Natural killer cell (primary cell): Measurements from ENCODE around the gene CHST12. TPM values are rescaled to one million over a fixed set of nuclear protein-coding genes. Genes with fewer than 3 reads are reported as not detected.

ENCODE experiments used
- ATAC-seq, 3 donors: fragments of 150-1000 bp in 2 of 3; fragments of 200-7000 bp in 1 of 3; cut with Tn5 transposase; 1 replicate in 1 of 3; 2 replicates in 2 of 3; pipeline ENCODE4 v1.10.0; 2021; ENCODE audit warnings: mild to moderate bottlenecking in 2 of 3, moderate library complexity in 2 of 3
- DNase-seq, 2 donors: peaks; one replicate each; pipeline versions ENCODE4 v3.0.0 to v3.0.0-alpha.2; 2013 to 2021; ENCODE audit warnings: mixed read lengths in 1 of 2
- H3K27ac ChIP-seq: one replicate; pipeline ENCODE4 v1.5.1; 2013; ENCODE audit warnings: mild to moderate bottlenecking, low read length
- H3K27me3 ChIP-seq: one replicate; pipeline ENCODE4 v1.6.1; 2013; ENCODE audit warnings: low read length; ENCODE audit not compliant: control insufficient read depth, insufficient read depth
- H3K36me3 ChIP-seq: one replicate; pipeline ENCODE4 v1.6.1; 2013; ENCODE audit warnings: low read length; ENCODE audit not compliant: control insufficient read depth, insufficient read depth
- H3K4me1 ChIP-seq: one replicate; pipeline ENCODE4 v1.6.1; 2013; ENCODE audit warnings: low read length; ENCODE audit not compliant: control insufficient read depth, insufficient read depth
- H3K4me3 ChIP-seq: one replicate; pipeline ENCODE4 v1.5.1; 2013; ENCODE audit warnings: low read length
- H3K9me3 ChIP-seq: one replicate; pipeline ENCODE4 v1.6.1; 2013; ENCODE audit warnings: low read length; ENCODE audit not compliant: control insufficient read depth, insufficient read depth
- H3K27ac Mint-ChIP-seq, 2 donors: one replicate each; pipeline ENCODE4 v1.8.0; 2022; ENCODE audit warnings: mild to moderate bottlenecking in 2 of 2, mixed read lengths in 2 of 2, moderate library complexity in 1 of 2
- H3K27me3 Mint-ChIP-seq, 2 donors: one replicate each; pipeline ENCODE4 v1.8.0; 2022; ENCODE audit warnings: low read depth in 2 of 2, mixed read lengths in 2 of 2
- H3K36me3 Mint-ChIP-seq: one replicate; pipeline ENCODE4 v1.8.0; 2022; ENCODE audit warnings: mixed read lengths
- H3K4me1 Mint-ChIP-seq, 2 donors: one replicate each; pipeline ENCODE4 v1.8.0; 2022; ENCODE audit warnings: mixed read lengths in 2 of 2
- H3K4me3 Mint-ChIP-seq: one replicate; pipeline ENCODE4 v1.8.0; 2022; ENCODE audit warnings: mild to moderate bottlenecking, moderate library complexity, mixed read lengths
- H3K9me3 Mint-ChIP-seq, 2 donors: one replicate each; pipeline ENCODE4 v1.8.0; 2022; ENCODE audit warnings: mixed read lengths in 2 of 2
- WGBS: methylation state at CpG from one replicate; pipeline ENCODE4 v1.1.7; 2013; ENCODE audit warnings: missing lambda C conversion rate; ENCODE audit not compliant: insufficient coverage; 5-methylcytosine and 5-hydroxymethylcytosine counted together
- intact Hi-C: fragments of 100-400 bp; cut with micrococcal nuclease; formaldehyde crosslinking; loops from one replicate; pipeline ENCODE4 v1.14.2; 2022
- total RNA-seq, 4 donors: library from RNA; stranded (reverse); fragments of 120-200 nt in 1 of 4; gene quantifications; one replicate each; pipeline versions ENCODE4 v1.2.3 to v1.2.4, GENCODE V29; 2013 to 2022
- TF ChIP-seq, protein P1 (sequence below): fragments of 200-600 bp; IDR thresholded peaks from one replicate; pipeline ENCODE4 v1.8.0; 2022; ENCODE audit warnings: antibody characterized with exemption

The CHST12 gene
- total RNA-seq, 3 donors from 2014 or later (not counting 1 experiment from before 2014, with no cell fraction given), result 102 to 159 (median 124) TPM

- Histone ChIP-seq H3K27me3 (peaks cover 7% of the 10 kb centered on the region), H3K36me3 (no peaks in the 10 kb centered on the region), H3K4me3 (no peak overlapping the region), H3K9me3 (no peaks in the 10 kb centered on the region), H3K27ac (no peak overlapping the region), H3K4me1 (peaks cover 5% of the 10 kb centered on the region)
- intact Hi-C loops, result no loop called here
- no peaks in the 10 kb centered on the region for H3K4me1 Mint-ChIP-seq
- 63% methylated on average over 32 of the region's 32 CpGs for WGBS
- DNase-seq, result no peak
- H3K27ac Mint-ChIP-seq, result no peak overlapping the region
- H3K4me3 Mint-ChIP-seq, result no peak overlapping the region
- TF ChIP-seq, protein P1, sequence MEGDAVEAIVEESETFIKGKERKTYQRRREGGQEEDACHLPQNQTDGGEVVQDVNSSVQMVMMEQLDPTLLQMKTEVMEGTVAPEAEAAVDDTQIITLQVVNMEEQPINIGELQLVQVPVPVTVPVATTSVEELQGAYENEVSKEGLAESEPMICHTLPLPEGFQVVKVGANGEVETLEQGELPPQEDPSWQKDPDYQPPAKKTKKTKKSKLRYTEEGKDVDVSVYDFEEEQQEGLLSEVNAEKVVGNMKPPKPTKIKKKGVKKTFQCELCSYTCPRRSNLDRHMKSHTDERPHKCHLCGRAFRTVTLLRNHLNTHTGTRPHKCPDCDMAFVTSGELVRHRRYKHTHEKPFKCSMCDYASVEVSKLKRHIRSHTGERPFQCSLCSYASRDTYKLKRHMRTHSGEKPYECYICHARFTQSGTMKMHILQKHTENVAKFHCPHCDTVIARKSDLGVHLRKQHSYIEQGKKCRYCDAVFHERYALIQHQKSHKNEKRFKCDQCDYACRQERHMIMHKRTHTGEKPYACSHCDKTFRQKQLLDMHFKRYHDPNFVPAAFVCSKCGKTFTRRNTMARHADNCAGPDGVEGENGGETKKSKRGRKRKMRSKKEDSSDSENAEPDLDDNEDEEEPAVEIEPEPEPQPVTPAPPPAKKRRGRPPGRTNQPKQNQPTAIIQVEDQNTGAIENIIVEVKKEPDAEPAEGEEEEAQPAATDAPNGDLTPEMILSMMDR, result no peak
- H3K9me3 Mint-ChIP-seq, result peaks cover 0 to 11% of the 10 kb centered on the region in 2 donors
- ATAC-seq, result no peak
- peaks cover 0 to 17% of the 10 kb centered on the region in 2 donors for H3K27me3 Mint-ChIP-seq
- H3K36me3 Mint-ChIP-seq, result no peaks in the 10 kb centered on the region
These were observed 91.0 kb downstream of the CHST12 start for GRCh38 chr7:2494191-2495130.

DNA sequence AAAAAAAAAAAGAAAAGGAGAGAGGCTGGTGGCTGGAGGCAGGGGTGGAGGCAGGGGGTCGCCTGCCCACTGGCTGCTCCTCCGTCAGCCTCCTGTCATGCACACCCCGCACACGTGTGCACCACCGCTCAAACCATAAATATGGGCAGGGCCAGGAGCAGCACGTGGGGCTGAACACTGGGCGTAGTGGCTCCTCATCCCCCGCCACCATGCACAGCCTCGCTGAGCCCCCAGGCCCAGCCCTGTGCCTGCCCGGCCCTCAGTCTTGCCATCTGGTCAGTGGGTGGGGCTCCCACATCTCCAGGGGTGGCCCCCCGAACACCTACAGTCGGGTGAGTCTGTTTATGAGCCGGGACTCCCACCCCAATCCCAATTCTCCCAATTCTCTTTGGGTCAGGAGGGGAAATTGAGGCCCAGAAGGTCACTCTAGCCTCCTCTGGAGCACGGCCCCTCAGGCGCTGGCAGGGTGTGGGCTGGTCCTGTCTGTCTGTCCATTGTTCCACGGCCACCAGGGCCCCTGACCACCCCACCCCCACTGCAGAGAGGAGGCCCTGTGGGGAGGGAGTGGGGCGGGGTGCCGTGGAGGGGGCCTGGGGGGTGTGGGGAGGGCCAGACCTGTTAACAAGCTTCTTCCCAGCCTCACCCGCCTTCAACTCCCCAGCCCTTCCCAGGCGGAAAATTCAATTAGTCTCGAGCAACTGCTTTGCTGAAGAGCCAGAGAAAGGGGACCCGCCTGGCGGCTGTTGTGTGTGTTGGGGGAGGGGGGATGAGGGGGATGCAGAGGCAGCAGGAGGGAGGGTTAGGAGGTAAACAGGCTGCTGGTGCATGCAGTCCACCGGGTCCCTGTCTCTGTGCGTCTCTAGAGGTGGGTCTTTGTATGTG, 92.2 kb downstream of the CHST12 start:
- no peaks in the 10 kb centered on the region for H3K36me3 Mint-ChIP-seq
- TF ChIP-seq, protein P1, result no peak
- H3K9me3 Mint-ChIP-seq, result peaks cover 0 to 11% of the 10 kb centered on the region in 2 donors
- H3K4me1 Mint-ChIP-seq, result peaks cover 0 to 4% of the 10 kb centered on the region in 2 donors
- H3K27me3 ChIP-seq, result peaks cover 7% of the 10 kb centered on the region
- no peak overlapping the region for H3K27ac ChIP-seq
- peaks cover 0 to 15% of the 10 kb centered on the region in 2 donors for H3K27me3 Mint-ChIP-seq
- H3K4me3 ChIP-seq, result no peak overlapping the region
- H3K27ac Mint-ChIP-seq, result no peak overlapping the region
- ATAC-seq, result no peak
- DNase-seq, result no peak
- no peaks in the 10 kb centered on the region for H3K9me3 ChIP-seq
- H3K4me1 ChIP-seq, result peaks cover 5% of the 10 kb centered on the region
- 86% methylated on average over 21 of the region's 25 CpGs for WGBS
- intact Hi-C loops, result no loop called here
- no peak overlapping the region for H3K4me3 Mint-ChIP-seq
- H3K36me3 ChIP-seq, result no peaks in the 10 kb centered on the region

DNA sequence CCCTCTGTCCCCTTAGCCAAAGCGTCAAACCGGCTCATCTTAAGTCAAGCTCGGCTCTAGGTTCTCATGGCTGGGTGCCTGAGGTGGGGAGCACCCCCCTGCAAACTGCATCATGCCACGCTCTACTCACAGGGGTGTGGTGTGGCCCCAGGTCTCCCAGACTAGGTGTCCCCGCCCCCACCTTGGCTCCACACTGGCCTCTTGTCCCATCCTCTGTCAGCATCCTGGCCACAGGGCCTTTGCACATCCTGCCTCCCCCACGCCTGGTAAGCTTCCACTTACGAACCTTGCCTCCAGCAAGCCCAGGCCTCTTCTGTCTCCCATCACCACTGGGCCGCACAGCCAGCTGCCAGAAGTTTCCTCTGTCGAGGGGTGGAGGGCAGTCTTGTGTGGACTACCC, 93.0 kb downstream of the CHST12 start:
- H3K9me3 Mint-ChIP-seq, result peaks cover 0 to 10% of the 10 kb centered on the region in 2 donors
- peaks cover 0 to 5% of the 10 kb centered on the region in 2 donors for H3K4me1 Mint-ChIP-seq
- H3K9me3 ChIP-seq, result no peaks in the 10 kb centered on the region
- no peak overlapping the region for H3K27ac Mint-ChIP-seq
- no peak overlapping the region for H3K27ac ChIP-seq
- no peak for DNase-seq
- peaks cover 0 to 14% of the 10 kb centered on the region in 2 donors for H3K27me3 Mint-ChIP-seq
- no peak overlapping the region for H3K4me3 ChIP-seq
- peaks cover 5% of the 10 kb centered on the region for H3K4me1 ChIP-seq
- peaks cover 7% of the 10 kb centered on the region for H3K27me3 ChIP-seq
- 91% methylated on average over 9 of the region's 9 CpGs for WGBS
- TF ChIP-seq, protein P1, result no peak
- no peak overlapping the region for H3K4me3 Mint-ChIP-seq
- no peaks in the 10 kb centered on the region for H3K36me3 Mint-ChIP-seq
- ATAC-seq, result no peak
- H3K36me3 ChIP-seq, result no peaks in the 10 kb centered on the region
- intact Hi-C loops, result no loop called here
